AG04450 (cell line): ENCODE results near the gene ACE. TPM values are rescaled to one million over a fixed set of nuclear protein-coding genes. Genes with fewer than 3 reads are reported as not detected.
"Not testable (repeated sequence)": the region's sequence is repeated elsewhere in the genome, so short reads cannot be mapped to it uniquely, and the experiment has no call there.

ENCODE experiments used
- CTCF ChIA-PET: fragments of 300-600, 350-600 bp; formaldehyde crosslinking; extraction: SDS; loops from one replicate; lab custom pipeline; 2022; ENCODE audit warnings: antibody characterized with exemption, inconsistent platforms; lab: Charles Lee
- POLR2A ChIA-PET: fragments of 350-600 bp; formaldehyde crosslinking; extraction: SDS; loops from one replicate; lab custom pipeline; 2021; ENCODE audit warnings: antibody characterized with exemption, inconsistent platforms; lab: Yijun Ruan, JAX
- DNase-seq: peaks from one replicate; pipeline ENCODE4 v3.0.0-alpha.2; 2011; ENCODE audit warnings: low read depth, low spot score
- H3K27ac ChIP-seq: one replicate; pipeline ENCODE4 v1.5.1; 2012; ENCODE audit warnings: low read depth, low read length, control low read depth
- H3K27me3 ChIP-seq: one replicate; pipeline ENCODE4 v1.6.0; 2012; ENCODE audit warnings: low read length; ENCODE audit not compliant: control insufficient read depth, insufficient read depth
- H3K4me3 ChIP-seq: 2 replicates; pipeline ENCODE4 v1.5.1; 2011; ENCODE audit warnings: mild to moderate bottlenecking, low read depth, low read length, control low read depth
- H3K9me3 ChIP-seq: 2 replicates; pipeline ENCODE4 v1.5.1; 2012; ENCODE audit warnings: low read length; ENCODE audit not compliant: control insufficient read depth, insufficient read depth
- polyA plus RNA-seq: library from polyadenylated mRNA; depleted of rRNA; stranded (reverse); fragments of >200 nt; gene quantifications from 2 replicates; pipeline ENCODE4 v1.2.3, GENCODE V29; 2011
- TF ChIP-seq, protein P1 (sequence below): IDR thresholded peaks from 2 replicates; pipeline ENCODE4 v1.5.1; 2011; ENCODE audit warnings: low read depth, low read length, control low read depth, inconsistent platforms

The ACE gene
- polyA plus RNA-seq, 1 experiment = 0.99 TPM

DNA sequence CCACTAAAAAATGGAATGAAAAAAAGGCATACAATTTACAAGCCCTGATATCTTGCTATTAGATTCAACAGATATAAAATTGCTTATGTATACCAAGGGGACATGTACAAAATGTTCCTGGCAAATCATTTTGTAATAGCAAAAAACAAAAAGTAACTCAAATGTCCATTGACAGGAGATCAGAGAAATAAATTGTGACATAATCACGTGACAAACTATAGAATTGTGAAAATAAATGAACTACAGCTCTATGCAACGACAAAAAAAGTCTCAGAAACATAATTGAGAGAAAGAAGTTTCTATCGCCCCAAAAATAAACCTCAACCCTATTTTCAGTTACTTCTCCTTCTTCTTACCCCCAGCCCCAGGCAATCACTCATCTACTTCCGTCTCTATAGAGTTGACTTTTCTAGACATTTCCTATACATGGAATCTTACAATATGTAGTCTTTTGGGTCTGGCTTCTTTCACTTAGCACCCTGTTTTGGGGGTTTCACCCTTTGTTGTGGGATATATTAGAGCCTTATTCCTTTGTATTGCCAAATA, 12.1 kb upstream of the ACE start:
- ChIA-PET CTCF (no interaction called here), POLR2A (no interaction called here)
- Histone ChIP-seq H3K9me3 (no peaks in the 10 kb centered on the region), H3K27me3 (no peaks in the 10 kb centered on the region), H3K27ac (no peak overlapping the region), H3K4me3 (no peak overlapping the region)
- no peak for DNase-seq
- TF ChIP-seq, protein P1, sequence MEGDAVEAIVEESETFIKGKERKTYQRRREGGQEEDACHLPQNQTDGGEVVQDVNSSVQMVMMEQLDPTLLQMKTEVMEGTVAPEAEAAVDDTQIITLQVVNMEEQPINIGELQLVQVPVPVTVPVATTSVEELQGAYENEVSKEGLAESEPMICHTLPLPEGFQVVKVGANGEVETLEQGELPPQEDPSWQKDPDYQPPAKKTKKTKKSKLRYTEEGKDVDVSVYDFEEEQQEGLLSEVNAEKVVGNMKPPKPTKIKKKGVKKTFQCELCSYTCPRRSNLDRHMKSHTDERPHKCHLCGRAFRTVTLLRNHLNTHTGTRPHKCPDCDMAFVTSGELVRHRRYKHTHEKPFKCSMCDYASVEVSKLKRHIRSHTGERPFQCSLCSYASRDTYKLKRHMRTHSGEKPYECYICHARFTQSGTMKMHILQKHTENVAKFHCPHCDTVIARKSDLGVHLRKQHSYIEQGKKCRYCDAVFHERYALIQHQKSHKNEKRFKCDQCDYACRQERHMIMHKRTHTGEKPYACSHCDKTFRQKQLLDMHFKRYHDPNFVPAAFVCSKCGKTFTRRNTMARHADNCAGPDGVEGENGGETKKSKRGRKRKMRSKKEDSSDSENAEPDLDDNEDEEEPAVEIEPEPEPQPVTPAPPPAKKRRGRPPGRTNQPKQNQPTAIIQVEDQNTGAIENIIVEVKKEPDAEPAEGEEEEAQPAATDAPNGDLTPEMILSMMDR = no peak

DNA sequence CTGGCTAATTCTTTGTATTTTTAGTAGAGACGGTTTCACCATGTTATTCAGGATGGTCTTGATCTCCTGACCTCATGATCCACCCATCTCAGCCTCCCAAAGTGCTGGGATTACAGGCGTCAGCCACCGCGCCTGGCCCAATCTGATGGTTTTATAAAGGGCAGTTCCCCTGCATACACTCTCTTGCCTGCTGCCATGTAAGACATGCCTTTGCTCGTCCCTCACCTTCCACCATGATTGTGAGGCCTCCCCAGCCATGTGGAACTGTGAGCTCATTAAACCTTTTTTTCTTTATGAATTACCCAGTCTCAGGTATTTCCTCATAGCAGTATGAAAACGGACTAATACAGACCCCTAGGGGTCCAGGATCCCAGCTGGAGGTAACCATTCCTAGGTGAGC, 8.8 kb upstream of the ACE start:
- CTCF ChIA-PET = interaction anchor here (2.0 kb wide), 1 partner anchor 10 kb away, joined by 5 read pairs; no protein-coding TSS in a partner anchor
- POLR2A ChIA-PET, H3K9me3 ChIP-seq, DNase-seq, H3K4me3 ChIP-seq, H3K27me3 ChIP-seq, H3K27ac ChIP-seq: not testable (repeated sequence)

DNA sequence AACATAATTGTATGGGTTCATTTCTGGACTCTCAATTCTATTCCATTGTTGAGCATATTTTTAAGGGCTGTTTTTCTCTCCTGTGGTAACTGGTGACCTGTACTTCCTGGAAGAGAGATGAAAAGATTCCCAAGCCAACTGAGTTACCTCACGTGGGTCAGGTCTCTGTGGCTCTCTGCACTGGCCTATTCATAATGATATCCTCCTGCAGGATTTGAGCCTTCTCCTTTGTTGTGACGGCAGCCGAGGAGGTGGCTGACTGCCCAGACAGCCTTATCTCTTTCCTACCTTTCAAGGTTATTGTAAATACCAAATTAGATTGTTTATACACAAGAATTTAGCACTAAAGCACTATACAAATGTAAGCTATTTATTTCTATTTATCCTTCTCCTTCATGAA, 2.7 kb upstream of the ACE start:
- H3K27ac ChIP-seq = no peak overlapping the region
- DNase-seq = no peak
- TF ChIP-seq, protein P1 = no peak
- H3K4me3 ChIP-seq = no peak overlapping the region
- ChIA-PET POLR2A (no interaction called here), CTCF (no interaction called here)
- H3K9me3 ChIP-seq = no peaks in the 10 kb centered on the region; the same call in 1 of the 2 replicates
- H3K27me3 ChIP-seq = peaks cover 14% of the 10 kb centered on the region

DNA sequence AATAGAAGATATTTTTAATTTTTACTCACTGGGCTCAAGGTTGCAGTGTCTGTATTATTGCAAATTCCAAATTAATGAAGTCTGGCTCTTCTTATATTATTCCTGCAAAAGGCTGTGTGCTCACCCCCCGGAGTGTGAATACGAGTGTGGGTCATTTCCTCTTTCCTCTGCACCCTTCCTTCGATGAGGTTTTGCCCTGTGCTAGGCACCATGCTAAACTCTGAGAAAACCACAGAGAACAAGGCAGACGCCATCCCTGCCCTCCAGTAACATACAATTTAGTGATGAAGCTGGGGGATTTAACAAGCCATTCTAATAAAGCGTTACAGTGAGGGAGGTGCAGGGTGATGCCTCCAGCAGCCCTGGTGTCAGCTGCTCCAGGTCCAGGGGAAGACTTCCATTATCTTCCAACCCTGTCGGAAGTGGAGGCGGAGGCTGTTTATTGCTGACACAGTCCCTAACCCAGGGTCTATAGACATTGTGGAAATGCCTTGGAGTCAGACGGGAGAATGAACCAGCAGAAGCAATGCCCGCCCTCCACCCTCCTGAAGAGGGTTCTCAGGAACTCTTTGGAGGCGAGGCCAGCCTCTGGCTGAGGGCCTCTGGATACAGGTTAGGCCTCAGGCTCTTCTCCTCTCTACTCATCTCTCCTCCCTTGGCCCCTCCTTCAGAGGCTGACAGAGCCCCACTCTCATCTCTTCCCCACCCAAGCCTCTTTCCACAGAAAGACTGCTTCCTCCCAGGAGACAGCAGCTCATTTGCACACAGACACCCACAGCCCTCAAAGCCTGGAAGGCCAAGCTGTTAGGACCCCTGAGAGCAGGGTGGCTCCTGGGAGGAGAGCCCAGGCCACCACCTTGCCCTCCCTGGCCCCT, 2.0 kb upstream of the ACE start:
- no peak for DNase-seq
- Histone ChIP-seq H3K27me3 (peaks cover 14% of the 10 kb centered on the region), H3K27ac (no peak overlapping the region), H3K4me3 (no peak overlapping the region), H3K9me3 (no peaks in the 10 kb centered on the region; the same call in 1 of the 2 replicates)
- ChIA-PET CTCF (no interaction called here), POLR2A (interaction anchor here (0.7 kb wide), 1 partner anchor 24 kb away, joined by 3 read pairs; no protein-coding TSS in a partner anchor)
- TF ChIP-seq, protein P1 = no peak

DNA sequence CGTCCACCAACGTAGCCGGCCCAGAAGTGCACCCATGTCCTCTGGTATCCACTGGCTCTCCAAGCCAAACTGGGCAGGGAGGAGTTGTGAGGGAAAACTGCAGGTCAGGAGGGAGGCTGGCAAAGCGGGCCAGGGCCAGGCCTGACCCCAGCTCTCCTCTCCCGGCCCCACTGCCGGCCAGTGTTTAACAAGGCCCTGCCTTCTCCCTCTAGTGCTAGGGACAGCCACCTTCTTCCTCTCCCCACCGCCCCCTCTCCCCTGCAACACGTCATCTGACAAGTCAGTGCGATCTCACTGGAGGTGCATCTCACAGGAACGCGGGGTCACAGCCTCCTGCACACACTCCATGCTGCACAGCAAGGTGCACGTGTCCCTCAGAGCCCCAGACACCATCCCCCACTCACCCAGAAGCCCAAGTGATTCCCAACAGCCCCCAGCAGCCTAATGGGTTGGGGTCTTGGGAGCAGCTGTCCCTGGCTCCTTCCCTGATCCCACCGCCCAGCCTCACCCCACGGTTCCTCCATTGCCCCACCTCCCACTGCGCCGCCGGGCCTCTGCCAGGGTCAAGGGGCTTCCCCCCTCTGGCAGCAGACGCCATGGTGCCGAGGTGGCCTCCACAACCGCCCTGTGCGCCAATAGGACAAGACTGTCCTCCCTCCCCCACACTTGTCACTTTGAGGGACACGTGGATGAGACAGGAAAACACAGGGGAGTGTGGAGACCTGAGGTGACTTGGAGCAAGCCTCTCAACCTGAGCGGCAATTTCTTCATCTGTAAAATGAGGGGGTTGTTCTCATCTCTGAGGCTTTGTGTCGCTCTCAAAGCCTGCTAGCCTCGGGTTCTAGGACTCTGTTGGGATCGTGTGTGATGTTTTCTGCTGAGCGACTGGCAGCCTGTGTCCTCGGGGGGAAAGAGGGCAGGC, 1.1 kb upstream of the ACE start:
- Histone ChIP-seq H3K27ac (no peak overlapping the region), H3K4me3 (no peak overlapping the region), H3K27me3 (peaks cover 10% of the 10 kb centered on the region), H3K9me3 (no peaks in the 10 kb centered on the region; the same call in 1 of the 2 replicates)
- CTCF ChIA-PET = interaction anchor here (1.4 kb wide), 1 partner anchor 50 kb away, joined by 3 read pairs; no protein-coding TSS in a partner anchor
- TF ChIP-seq, protein P1 = no peak
- DNase-seq = no peak
- POLR2A ChIA-PET = no interaction called here
